Mammary epithelial cell (primary cell): Measurements from ENCODE around the gene DUSP22.

Source experiments
- CTCF ChIP-seq, 2 donors: IDR thresholded peaks in 1 of 2; conservative IDR thresholded peaks in 1 of 2; 2 replicates each; pipeline ENCODE4 v1.5.1; 2011 to 2012; ENCODE audit warnings: inconsistent platforms in 2 of 2, low read length in 2 of 2, mild to moderate bottlenecking in 2 of 2, control low read depth in 1 of 2, low read depth in 1 of 2; ENCODE audit not compliant: insufficient read depth in 1 of 2; ENCODE audit errors: extremely low read depth in 1 of 2
- EZH2 ChIP-seq: IDR thresholded peaks from 2 replicates; pipeline ENCODE4 v1.6.1; 2012; ENCODE audit warnings: low read length, inconsistent platforms, borderline replicate concordance

DNA sequence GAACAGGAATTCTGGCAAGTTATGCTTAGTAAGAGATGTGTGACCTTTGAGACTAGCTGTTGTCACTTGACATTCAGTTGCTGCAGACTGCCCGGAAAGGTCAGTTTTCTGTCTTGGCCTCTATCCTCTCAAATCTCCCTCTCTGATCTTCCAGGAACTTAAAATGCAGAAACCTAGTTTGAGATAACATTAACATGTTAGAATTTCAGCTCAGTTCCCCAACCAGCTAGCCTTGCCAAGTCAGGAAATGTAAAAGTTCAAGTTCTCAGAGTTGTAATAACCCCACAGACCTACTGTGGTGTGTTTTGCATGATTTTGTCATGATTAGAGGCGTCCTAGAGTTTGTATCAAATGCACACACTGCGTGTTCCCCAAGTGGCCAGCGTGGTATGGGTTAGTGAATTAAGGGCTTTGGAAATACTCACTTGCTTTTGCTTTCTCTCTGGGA lies 46.6 kb downstream of the DUSP22 start:
- TF ChIP-seq CTCF (conservative IDR thresholded peaks at IDR 0.05 in 1 of 2, IDR thresholded peaks at IDR 0.05 in 1 of 2; ENCODE audit: extremely low read depth in 1 of 2, insufficient read depth in 1 of 2, low read depth in 1 of 2, low read length in 2 of 2): no peak
- TF ChIP-seq EZH2: no peak
